GM12801 (cell line): ENCODE measurements around the gene ZCCHC14.

Experiments
- TF ChIP-seq, protein P1 (sequence below): IDR thresholded peaks from one replicate; pipeline ENCODE4 v1.5.1; 2011; ENCODE audit warnings: control low read depth; ENCODE audit not compliant: insufficient read length; ENCODE audit errors: extremely low read depth

The ZCCHC14 gene

GRCh38 chr16:87404764-87405625 lies 87.8 kb downstream of the ZCCHC14 start:
- TF ChIP-seq, protein P1, sequence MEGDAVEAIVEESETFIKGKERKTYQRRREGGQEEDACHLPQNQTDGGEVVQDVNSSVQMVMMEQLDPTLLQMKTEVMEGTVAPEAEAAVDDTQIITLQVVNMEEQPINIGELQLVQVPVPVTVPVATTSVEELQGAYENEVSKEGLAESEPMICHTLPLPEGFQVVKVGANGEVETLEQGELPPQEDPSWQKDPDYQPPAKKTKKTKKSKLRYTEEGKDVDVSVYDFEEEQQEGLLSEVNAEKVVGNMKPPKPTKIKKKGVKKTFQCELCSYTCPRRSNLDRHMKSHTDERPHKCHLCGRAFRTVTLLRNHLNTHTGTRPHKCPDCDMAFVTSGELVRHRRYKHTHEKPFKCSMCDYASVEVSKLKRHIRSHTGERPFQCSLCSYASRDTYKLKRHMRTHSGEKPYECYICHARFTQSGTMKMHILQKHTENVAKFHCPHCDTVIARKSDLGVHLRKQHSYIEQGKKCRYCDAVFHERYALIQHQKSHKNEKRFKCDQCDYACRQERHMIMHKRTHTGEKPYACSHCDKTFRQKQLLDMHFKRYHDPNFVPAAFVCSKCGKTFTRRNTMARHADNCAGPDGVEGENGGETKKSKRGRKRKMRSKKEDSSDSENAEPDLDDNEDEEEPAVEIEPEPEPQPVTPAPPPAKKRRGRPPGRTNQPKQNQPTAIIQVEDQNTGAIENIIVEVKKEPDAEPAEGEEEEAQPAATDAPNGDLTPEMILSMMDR: no peak

GRCh38 chr16:87395181-87395842 lies 97.5 kb downstream of the ZCCHC14 start:
- TF ChIP-seq, protein P1: no peak

GRCh38 chr16:87393680-87394055 lies 99.2 kb downstream of the ZCCHC14 start:
- TF ChIP-seq, protein P1: no peak

DNA sequence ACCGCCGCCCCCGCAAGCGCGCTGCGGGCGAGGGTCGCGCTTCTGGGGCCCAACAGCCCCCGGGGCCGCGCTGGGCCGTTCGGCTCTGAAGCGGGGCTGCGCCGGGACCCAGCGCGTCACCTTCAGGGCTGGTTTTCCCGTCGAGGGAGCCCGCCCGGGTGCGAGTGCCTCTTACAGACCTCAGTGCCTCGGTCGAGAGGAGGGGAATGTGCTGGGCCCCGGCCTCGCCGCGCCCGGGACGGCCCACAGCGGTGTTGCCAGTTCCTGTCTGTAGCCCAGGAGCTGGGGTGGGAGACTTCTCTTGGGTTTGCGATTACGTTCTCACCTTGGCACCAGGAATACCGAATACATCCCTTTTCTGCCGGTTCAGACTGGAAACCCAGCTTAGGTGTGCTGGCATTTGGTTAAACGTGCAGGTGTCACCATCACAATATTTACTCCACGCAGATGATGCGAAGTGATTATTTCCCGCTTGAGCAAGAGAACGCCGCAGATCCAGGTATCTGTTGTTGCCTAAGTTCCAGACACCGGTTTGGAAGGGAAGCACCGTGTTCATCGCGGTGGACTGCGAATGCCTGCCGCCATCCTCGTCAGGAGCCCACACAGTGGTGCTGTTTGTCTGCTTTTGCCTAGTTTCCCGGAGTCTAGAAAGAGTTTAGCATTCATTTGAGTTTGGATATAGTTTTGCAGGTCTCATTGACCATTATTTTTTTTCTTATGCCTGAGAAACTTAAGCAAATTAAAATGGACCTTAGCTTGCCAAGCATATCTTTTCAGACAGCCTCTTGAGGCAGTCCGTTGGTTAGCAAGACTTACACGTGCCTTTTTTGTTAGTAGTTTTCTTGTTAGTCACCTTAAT lies 99.8 kb downstream of the ZCCHC14 start:
- TF ChIP-seq, protein P1: no peak

DNA sequence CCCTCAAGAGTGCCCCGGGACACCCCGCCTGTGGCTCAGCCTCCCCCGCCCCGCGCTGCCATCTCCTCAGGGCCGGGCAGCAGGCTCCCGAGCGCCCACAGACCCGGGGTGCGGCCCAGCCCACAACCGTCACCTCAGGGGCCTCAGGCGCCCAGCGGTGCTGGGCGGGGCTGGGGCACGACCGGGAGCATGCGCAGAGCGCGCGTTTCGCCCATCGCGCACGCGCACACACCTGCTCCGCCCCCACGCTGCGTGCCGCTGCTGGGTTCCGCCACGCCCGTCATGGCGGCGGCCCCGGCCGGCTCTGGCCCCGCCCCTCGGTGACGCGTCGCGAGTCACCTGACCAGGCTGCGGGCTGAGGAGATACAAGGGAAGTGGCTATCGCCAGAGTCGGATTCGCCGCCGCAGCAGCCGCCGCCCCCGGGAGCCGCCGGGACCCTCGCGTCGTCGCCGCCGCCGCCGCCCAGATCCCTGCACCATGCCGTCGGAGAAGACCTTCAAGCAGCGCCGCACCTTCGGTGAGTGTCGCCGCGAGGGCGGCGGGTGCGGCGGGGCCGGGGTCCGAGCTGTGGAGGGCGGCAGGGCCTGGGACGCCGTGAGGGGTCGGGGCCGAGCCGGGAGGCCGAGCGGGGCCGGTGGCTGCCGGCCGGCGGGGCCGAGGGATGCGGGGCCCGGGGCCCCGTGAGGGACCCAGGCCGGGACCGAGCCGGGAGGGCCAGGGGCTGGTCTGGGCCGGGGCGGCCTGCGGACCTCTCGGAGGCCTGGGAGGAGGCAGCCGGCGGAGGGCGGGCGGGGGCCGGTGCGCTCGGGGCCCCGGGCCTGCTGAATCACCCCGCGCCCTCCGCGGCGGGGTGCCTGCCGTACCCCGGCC lies 100.6 kb downstream of the ZCCHC14 start, which contains the start of gene MAP1LC3B:
Gene MAP1LC3B, plus strand, starts transcription at position 387 of the 871 bp plus-strand sequence. Its CDS starts 92 bp downstream, at position 479.
- TF ChIP-seq, protein P1: no peak

GRCh38 chr16:87391324-87391949 lies 101.4 kb downstream of the ZCCHC14 start:
- TF ChIP-seq, protein P1: no peak
